Keratinocyte (primary cell): Measurements from ENCODE around the gene HMCN2. TPM values are rescaled to one million over a fixed set of nuclear protein-coding genes. Genes with fewer than 3 reads are reported as not detected.

Source experiments
- DNase-seq: peaks from one replicate; pipeline ENCODE4 v3.0.0-alpha.2; 2011; ENCODE audit warnings: low read depth, missing footprints, low spot score
- FAIRE-seq: peaks from 2 replicates; lab custom pipeline; 2011; peaks lifted over from hg19 to GRCh38; lab: Jason Lieb, UNC
- H2AFZ ChIP-seq: 2 replicates; pipeline ENCODE4 v1.6.0; 2012; ENCODE audit warnings: low read length, control low read depth, inconsistent platforms; ENCODE audit not compliant: control insufficient read depth
- H3K27ac ChIP-seq: 2 replicates; pipeline ENCODE4 v1.5.1; 2011; ENCODE audit warnings: low read length; ENCODE audit not compliant: control insufficient read depth, insufficient read depth
- H3K27me3 ChIP-seq: 3 replicates; pipeline ENCODE4 v1.6.0; 2011; ENCODE audit warnings: low read length; ENCODE audit not compliant: control insufficient read depth, insufficient read depth; ENCODE audit errors: extremely low read depth
- H3K36me3 ChIP-seq, 2 experiments: 2 replicates in 1 of 2; 3 replicates in 1 of 2; pipeline ENCODE4 v1.5.1; 2011; ENCODE audit warnings: low read length in 2 of 2, mild to moderate bottlenecking in 1 of 2; ENCODE audit not compliant: control insufficient read depth in 2 of 2, insufficient read depth in 2 of 2; ENCODE audit errors: extremely low read depth in 1 of 2
- H3K4me1 ChIP-seq: 3 replicates; pipeline ENCODE4 v1.5.1; 2011; ENCODE audit warnings: low read length; ENCODE audit not compliant: control insufficient read depth, insufficient read depth; ENCODE audit errors: extremely low read depth
- H3K4me2 ChIP-seq: 3 replicates; pipeline ENCODE4 v1.6.0; 2011; ENCODE audit warnings: low read depth, low read length; ENCODE audit not compliant: control insufficient read depth, insufficient read depth; ENCODE audit errors: extremely low read depth
- H3K4me3 ChIP-seq, 3 experiments: fragments of 200-600 bp in 1 of 3; sonication (generic) in 1 of 3; 2 replicates in 2 of 3; 3 replicates in 1 of 3; pipeline ENCODE4 v1.5.1; 2011 to 2016; ENCODE audit warnings: low read length in 3 of 3, mild to moderate bottlenecking in 3 of 3, control low read depth in 2 of 3, inconsistent platforms in 1 of 3, low read depth in 1 of 3, mixed read lengths in 1 of 3, mixed run types in 1 of 3, moderate library complexity in 1 of 3; ENCODE audit not compliant: control insufficient read depth in 2 of 3, insufficient read depth in 2 of 3; ENCODE audit errors: extremely low read depth in 1 of 3
- H3K79me2 ChIP-seq: 2 replicates; pipeline ENCODE4 v1.6.0; 2012; ENCODE audit warnings: low read length; ENCODE audit not compliant: control insufficient read depth, insufficient read depth
- H3K9ac ChIP-seq: 3 replicates; pipeline ENCODE4 v1.6.0; 2011; ENCODE audit warnings: low read length; ENCODE audit not compliant: control insufficient read depth, insufficient read depth; ENCODE audit errors: extremely low read depth
- H3K9me1 ChIP-seq: 3 replicates; pipeline ENCODE4 v1.6.0; 2011; ENCODE audit warnings: low read length; ENCODE audit not compliant: control insufficient read depth, insufficient read depth; ENCODE audit errors: extremely low read depth
- H3K9me3 ChIP-seq: 2 replicates; pipeline ENCODE4 v1.5.1; 2012; ENCODE audit warnings: low read depth, low read length; ENCODE audit not compliant: control insufficient read depth
- H4K20me1 ChIP-seq: 3 replicates; pipeline ENCODE4 v1.6.0; 2011; ENCODE audit warnings: low read length; ENCODE audit not compliant: control insufficient read depth, insufficient read depth; ENCODE audit errors: extremely low read depth
- CTCF ChIP-seq, 3 experiments: IDR thresholded peaks in 1 of 3; conservative IDR thresholded peaks in 1 of 3; optimal IDR thresholded peaks in 1 of 3; 2 replicates in 2 of 3; 3 replicates in 1 of 3; pipeline versions ENCODE3 to v1.5.1; 2011; ENCODE audit warnings: low read length in 3 of 3, mild to moderate bottlenecking in 3 of 3, moderate library complexity in 2 of 3, control low read depth in 1 of 3, inconsistent platforms in 1 of 3; ENCODE audit not compliant: insufficient read depth in 2 of 3; ENCODE audit errors: extremely low read depth in 1 of 3
- EZH2 ChIP-seq: IDR thresholded peaks from one replicate; pipeline ENCODE4 v1.6.1; 2012; ENCODE audit warnings: inconsistent platforms, mild to moderate bottlenecking, low read length, moderate library complexity
- dilution Hi-C: fragments of 300-500 bp; cut with MboI; formaldehyde crosslinking; loops from one replicate; pipeline ENCODE4 v1.7.0; 2020; ENCODE audit warnings: low sequenced_read_pairs; ENCODE audit not compliant: extremely low pct_ligation_motif_present
- polyA plus RNA-seq, 5 experiments: library from polyadenylated mRNA; depleted of rRNA in 3 of 5; stranded (reverse) in 3 of 5; stranded (forward) in 1 of 5; unstranded in 1 of 5; fragments of >200 nt; gene quantifications; 1 replicate in 1 of 5; 2 replicates in 3 of 5; 3 replicates in 1 of 5; pipeline versions ENCODE4 v1.2.1 to v1.2.3, GENCODE V29; 2011 to 2012; ENCODE audit warnings: missing spikeins in 2 of 5, low read depth in 1 of 5, low replicate concordance in 1 of 5

Gene HMCN2
- polyA plus RNA-seq, 1 donor (not counting 4 experiments of a cell fraction or from before 2014, with no cell fraction given), result not detected

DNA sequence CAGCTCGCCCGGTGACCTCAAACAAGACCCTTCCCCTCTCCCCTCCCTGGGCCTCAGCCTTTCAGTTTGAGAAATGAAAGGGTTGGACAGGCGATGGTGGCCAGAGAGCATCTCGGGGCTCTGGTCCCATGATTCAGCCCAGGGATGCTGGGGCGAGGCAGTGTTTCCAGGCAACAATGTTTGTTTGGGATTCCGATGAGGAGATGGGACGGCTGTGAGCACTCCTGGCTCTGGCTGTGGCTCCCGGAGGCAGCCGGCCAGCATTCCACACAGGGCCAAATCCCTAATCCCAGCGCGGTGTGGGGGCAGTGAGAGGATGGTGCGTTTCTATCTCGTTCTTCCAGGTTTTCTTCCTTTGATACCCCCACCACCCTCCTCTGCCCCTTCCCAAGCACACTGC lies 66.0 kb downstream of the HMCN2 start:
- Histone ChIP-seq H3K27ac (no peak overlapping the region), H3K27me3 (peaks cover 51% of the 10 kb centered on the region), H3K4me1 (peaks cover 5% of the 10 kb centered on the region), H3K79me2 (no peaks in the 10 kb centered on the region), H2AFZ (no peak overlapping the region), H3K9me1 (no peaks in the 10 kb centered on the region), H3K36me3 (no peaks in the 10 kb centered on the region), H3K4me3 (no peak overlapping the region), H3K4me2 (no peak overlapping the region), H3K9me3 (no peaks in the 10 kb centered on the region), H4K20me1 (no peaks in the 10 kb centered on the region), H3K9ac (no peak overlapping the region)
- FAIRE-seq (no peak), DNase-seq (no peak)
- TF ChIP-seq EZH2 (no peak), CTCF (optimal IDR thresholded peaks at IDR 0.05 in 1 of 3, IDR thresholded peaks at IDR 0.05 in 1 of 3, conservative IDR thresholded peaks at IDR 0.05 in 1 of 3; ENCODE audit: extremely low read depth in 1 of 3, insufficient read depth in 2 of 3, low read length in 3 of 3) (no peak)
- dilution Hi-C loops, result no loop called here

GRCh38 chr9:130332384-130332926 lies 66.9 kb downstream of the HMCN2 start:
- no peak overlapping the region for H3K27ac ChIP-seq
- peaks cover 5% of the 10 kb centered on the region for H3K4me1 ChIP-seq
- H3K9ac ChIP-seq, result no peak overlapping the region
- DNase-seq, result no peak
- no peak for FAIRE-seq
- no peaks in the 10 kb centered on the region for H4K20me1 ChIP-seq
- no peaks in the 10 kb centered on the region for H3K9me3 ChIP-seq
- H3K9me1 ChIP-seq, result no peaks in the 10 kb centered on the region
- no peaks in the 10 kb centered on the region for H3K79me2 ChIP-seq
- H3K4me2 ChIP-seq, result no peak overlapping the region
- H2AFZ ChIP-seq, result no peak overlapping the region
- peaks cover 45% of the 10 kb centered on the region for H3K27me3 ChIP-seq
- no peaks in the 10 kb centered on the region for H3K36me3 ChIP-seq
- no peak for TF ChIP-seq EZH2
- TF ChIP-seq CTCF (optimal IDR thresholded peaks at IDR 0.05 in 1 of 3, IDR thresholded peaks at IDR 0.05 in 1 of 3, conservative IDR thresholded peaks at IDR 0.05 in 1 of 3; ENCODE audit: extremely low read depth in 1 of 3, insufficient read depth in 2 of 3, low read length in 3 of 3), result no peak
- H3K4me3 ChIP-seq, result no peak overlapping the region
- dilution Hi-C loops, result no loop called here
